KMS-11 (cell line): Measurements from ENCODE around the gene UBR4.

Experiments used
- H2AFZ ChIP-seq: fragments of 200-600 bp; sonication (generic); 2 replicates; pipeline ENCODE4 v1.6.1; 2016; ENCODE audit warnings: antibody characterized with exemption, mixed run types, low read depth
- H3K27ac ChIP-seq: fragments of 200-600 bp; sonication (generic); 2 replicates; pipeline ENCODE4 v1.6.1; 2016; ENCODE audit warnings: mild to moderate bottlenecking, mixed run types
- H3K27me3 ChIP-seq: fragments of 200-600 bp; sonication (generic); 2 replicates; pipeline ENCODE4 v1.6.1; 2017; ENCODE audit warnings: mild to moderate bottlenecking, low read depth, mixed run types, moderate library complexity; ENCODE audit not compliant: insufficient read depth
- H3K36me3 ChIP-seq: fragments of 200-600 bp; sonication (generic); 2 replicates; pipeline ENCODE4 v1.6.1; 2017; ENCODE audit warnings: mild to moderate bottlenecking, mixed run types; ENCODE audit not compliant: insufficient read depth
- H3K4me1 ChIP-seq: fragments of 200-600 bp; sonication (generic); 2 replicates; pipeline ENCODE4 v1.6.1; 2016; ENCODE audit warnings: mild to moderate bottlenecking, low read depth, mixed run types; ENCODE audit not compliant: poor library complexity, severe bottlenecking
- H3K4me2 ChIP-seq: fragments of 200-600 bp; sonication (generic); 2 replicates; pipeline ENCODE4 v1.7.0; 2016; ENCODE audit warnings: mild to moderate bottlenecking, mixed run types
- H3K4me3 ChIP-seq: fragments of 200-600 bp; sonication (generic); IDR thresholded peaks from 2 replicates; pipeline ENCODE4 v1.6.1; 2017; ENCODE audit warnings: low read depth, low read length, mixed read lengths; ENCODE audit not compliant: insufficient read depth
- H3K79me2 ChIP-seq: fragments of 200-600 bp; sonication (generic); 2 replicates; pipeline ENCODE4 v1.6.1; 2016; ENCODE audit warnings: low read depth, mixed run types; ENCODE audit not compliant: insufficient read depth
- H3K9ac ChIP-seq: fragments of 200-600 bp; sonication (generic); 2 replicates; pipeline ENCODE4 v1.6.1; 2016; ENCODE audit warnings: mild to moderate bottlenecking, mixed run types
- H4K20me1 ChIP-seq: fragments of 200-600 bp; sonication (generic); 2 replicates; pipeline ENCODE4 v1.6.1; 2016; ENCODE audit warnings: mild to moderate bottlenecking, mixed run types; ENCODE audit not compliant: insufficient read depth
- TF ChIP-seq, protein P1 (sequence below): fragments of 200-600 bp; sonication (generic); conservative IDR thresholded peaks from 2 replicates; pipeline ENCODE4 v1.6.1; 2017; ENCODE audit warnings: low read depth, mild to moderate bottlenecking, antibody characterized with exemption, low read length, moderate library complexity, mixed read lengths

The UBR4 gene

GRCh38 chr1:19203440-19203839 is 6.6 kb downstream of the UBR4 start:
- H3K27ac ChIP-seq = no peak overlapping the region
- H2AFZ ChIP-seq = no peak overlapping the region
- no peak overlapping the region for H3K9ac ChIP-seq
- 0 out of 2 replicates have a peak, but pooled peaks cover 5% of the 10 kb centered on the region for H3K36me3 ChIP-seq
- H3K27me3 ChIP-seq = no peaks in the 10 kb centered on the region
- H3K4me2 ChIP-seq = no peak overlapping the region
- TF ChIP-seq, protein P1, sequence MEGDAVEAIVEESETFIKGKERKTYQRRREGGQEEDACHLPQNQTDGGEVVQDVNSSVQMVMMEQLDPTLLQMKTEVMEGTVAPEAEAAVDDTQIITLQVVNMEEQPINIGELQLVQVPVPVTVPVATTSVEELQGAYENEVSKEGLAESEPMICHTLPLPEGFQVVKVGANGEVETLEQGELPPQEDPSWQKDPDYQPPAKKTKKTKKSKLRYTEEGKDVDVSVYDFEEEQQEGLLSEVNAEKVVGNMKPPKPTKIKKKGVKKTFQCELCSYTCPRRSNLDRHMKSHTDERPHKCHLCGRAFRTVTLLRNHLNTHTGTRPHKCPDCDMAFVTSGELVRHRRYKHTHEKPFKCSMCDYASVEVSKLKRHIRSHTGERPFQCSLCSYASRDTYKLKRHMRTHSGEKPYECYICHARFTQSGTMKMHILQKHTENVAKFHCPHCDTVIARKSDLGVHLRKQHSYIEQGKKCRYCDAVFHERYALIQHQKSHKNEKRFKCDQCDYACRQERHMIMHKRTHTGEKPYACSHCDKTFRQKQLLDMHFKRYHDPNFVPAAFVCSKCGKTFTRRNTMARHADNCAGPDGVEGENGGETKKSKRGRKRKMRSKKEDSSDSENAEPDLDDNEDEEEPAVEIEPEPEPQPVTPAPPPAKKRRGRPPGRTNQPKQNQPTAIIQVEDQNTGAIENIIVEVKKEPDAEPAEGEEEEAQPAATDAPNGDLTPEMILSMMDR = no peak
- peaks cover 40% of the 10 kb centered on the region for H3K4me1 ChIP-seq
- H3K4me3 ChIP-seq = no peak overlapping the region
- H3K79me2 ChIP-seq = peaks cover 70% of the 10 kb centered on the region
- peaks cover 15% of the 10 kb centered on the region for H4K20me1 ChIP-seq

GRCh38 chr1:19202396-19202795 is 7.7 kb downstream of the UBR4 start:
- H2AFZ ChIP-seq = no peak overlapping the region

GRCh38 chr1:19199969-19200604 is 10.0 kb downstream of the UBR4 start:
- H3K79me2 ChIP-seq = peaks cover 38% of the 10 kb centered on the region
- H3K9ac ChIP-seq = no peak overlapping the region
- H3K4me1 ChIP-seq = peaks cover 7% of the 10 kb centered on the region
- H3K27me3 ChIP-seq = no peaks in the 10 kb centered on the region
- H3K36me3 ChIP-seq = 0 out of 2 replicates have a peak, but pooled peaks cover 9% of the 10 kb centered on the region
- no peak overlapping the region for H3K4me2 ChIP-seq
- no peaks in the 10 kb centered on the region for H4K20me1 ChIP-seq
- H2AFZ ChIP-seq = no peak overlapping the region
- no peak overlapping the region for H3K4me3 ChIP-seq
- TF ChIP-seq, protein P1 = no peak
- no peak overlapping the region for H3K27ac ChIP-seq

More at GRCh38 chr1:19202396-19202795, 7.7 kb downstream of the UBR4 start:
- Histone ChIP-seq H3K27ac (no peak overlapping the region), H4K20me1 (peaks cover 10% of the 10 kb centered on the region), H3K27me3 (no peaks in the 10 kb centered on the region), H3K9ac (no peak overlapping the region), H3K79me2 (peaks cover 60% of the 10 kb centered on the region), H3K36me3 (0 out of 2 replicates have a peak, but pooled peaks cover 9% of the 10 kb centered on the region), H3K4me1 (peaks cover 30% of the 10 kb centered on the region), H3K4me2 (no peak overlapping the region), H3K4me3 (no peak overlapping the region)
- TF ChIP-seq, protein P1 = no peak

DNA sequence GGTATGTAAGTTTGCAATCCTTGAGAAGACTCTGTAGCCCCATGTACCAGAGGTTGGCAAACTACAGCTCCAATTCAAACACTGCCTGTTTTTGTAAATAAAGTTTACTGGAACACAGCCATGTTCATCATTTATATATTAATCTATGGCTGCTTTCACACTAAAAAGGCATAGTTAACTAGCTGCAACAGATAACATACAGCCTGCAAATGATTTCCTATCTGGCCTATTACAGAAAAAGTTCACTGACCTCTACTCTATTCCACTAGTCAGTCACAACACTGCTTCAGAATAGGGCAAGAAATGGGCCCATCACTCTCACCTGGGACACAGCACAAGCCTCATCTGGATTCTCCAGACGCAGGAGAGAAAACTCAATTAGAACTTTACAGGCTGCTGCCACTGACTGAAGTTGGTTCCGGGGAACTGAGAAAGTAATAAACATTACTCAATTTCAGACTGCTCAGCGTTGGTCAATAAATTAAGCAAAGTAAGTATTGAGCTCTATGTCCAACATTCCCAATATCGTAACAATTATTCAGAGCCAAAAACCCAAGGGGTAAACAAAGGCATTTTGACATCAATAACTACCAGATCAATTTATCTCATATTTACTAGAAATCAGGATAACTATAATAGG is 10.6 kb downstream of the UBR4 start:
- TF ChIP-seq, protein P1 = no peak
- H3K36me3 ChIP-seq = peaks cover 9% of the 10 kb centered on the region; the same call in 1 of the 2 replicates
- peaks cover 31% of the 10 kb centered on the region; the same call in 1 of the 2 replicates for H3K79me2 ChIP-seq
- no peaks in the 10 kb centered on the region for H3K27me3 ChIP-seq
- no peak overlapping the region for H3K4me3 ChIP-seq
- H3K4me1 ChIP-seq = peaks cover under 1% of the 10 kb centered on the region
- no peak overlapping the region for H3K9ac ChIP-seq
- no peak overlapping the region for H3K4me2 ChIP-seq
- no peak overlapping the region for H2AFZ ChIP-seq
- no peaks in the 10 kb centered on the region for H4K20me1 ChIP-seq
- H3K27ac ChIP-seq = no peak overlapping the region
